Measurements from ENCODE around the gene ANKRD55.
A peak's percentile ranks its signal among the peaks of the same experiment; 100 is the strongest.
"Not testable (repeated sequence)": the region's sequence is repeated elsewhere in the genome, so short reads cannot be mapped to it uniquely, and the experiment has no call there.

The ANKRD55 gene

DNA sequence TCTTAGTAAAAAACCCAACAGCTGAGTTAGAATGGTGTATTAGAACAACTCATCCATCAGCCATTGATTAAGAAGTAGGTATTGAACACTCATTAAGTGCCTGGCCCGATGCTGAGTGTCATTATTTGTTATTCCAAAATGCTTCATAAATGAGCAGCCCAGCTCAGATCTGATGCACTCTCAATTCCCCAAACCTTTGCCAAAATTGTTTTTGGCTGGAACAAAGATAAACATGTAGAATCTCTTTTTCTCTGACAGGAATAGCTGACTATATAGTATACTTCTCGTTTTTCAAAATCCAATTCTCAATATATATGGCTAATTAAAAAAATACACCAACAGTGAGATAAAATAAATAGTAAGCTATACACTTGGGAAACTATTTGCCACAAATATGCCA, 20.0 kb upstream of the ANKRD55 start:
- no peak for DNase-seq (ENCODE audit: low read depth)

DNA sequence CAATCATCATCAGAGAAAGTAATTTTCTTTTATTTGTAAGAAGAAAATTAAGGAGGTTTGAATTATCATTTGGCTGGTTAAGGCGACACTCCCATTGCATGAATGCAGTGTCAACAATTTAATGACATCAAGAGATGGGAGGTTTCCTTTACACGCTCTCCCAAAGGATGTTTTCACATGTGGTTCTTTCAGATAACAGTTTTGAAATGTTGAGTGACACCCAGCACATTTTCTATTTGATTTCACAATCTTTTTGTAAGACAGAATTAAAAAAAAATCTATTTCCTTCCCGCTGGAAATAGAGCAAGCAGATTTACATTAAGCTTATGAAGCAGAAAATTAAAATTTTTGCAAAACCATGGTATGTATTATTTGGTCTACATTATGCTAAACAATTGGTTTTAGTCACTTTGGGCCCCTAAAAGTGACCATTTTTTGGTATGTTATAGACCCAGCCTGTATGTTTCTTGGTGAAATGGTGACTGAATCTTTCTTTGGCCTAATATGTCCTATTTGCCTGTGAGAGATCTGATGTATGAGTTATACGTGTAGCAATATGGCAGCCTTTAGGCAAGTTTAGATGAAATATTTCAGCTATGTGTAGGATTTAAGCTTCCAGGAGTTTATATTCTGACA, 18.9 kb upstream of the ANKRD55 start:
- DNase-seq (ENCODE audit: low read depth): no peak

DNA sequence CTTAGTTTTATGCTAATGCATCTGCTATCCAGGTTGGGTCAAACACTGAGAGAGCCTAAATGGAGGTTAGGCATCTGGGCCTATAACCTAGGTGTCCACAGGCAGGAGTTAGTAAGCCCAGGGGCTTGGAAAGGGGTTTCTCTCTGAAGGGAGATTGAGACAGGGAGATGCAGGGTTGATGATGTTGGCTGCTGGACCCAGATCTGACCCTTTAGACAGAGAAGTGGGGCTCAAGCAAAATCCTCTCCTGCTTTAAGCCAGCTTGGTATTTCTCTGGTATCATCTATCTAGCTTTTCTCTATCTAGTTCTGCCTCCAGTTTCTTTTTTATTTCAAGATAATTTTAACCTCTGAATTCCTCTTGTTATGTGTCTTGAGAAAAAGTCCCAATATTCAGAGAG, 18.3 kb upstream of the ANKRD55 start:
- no peak for DNase-seq (ENCODE audit: low read depth)

DNA sequence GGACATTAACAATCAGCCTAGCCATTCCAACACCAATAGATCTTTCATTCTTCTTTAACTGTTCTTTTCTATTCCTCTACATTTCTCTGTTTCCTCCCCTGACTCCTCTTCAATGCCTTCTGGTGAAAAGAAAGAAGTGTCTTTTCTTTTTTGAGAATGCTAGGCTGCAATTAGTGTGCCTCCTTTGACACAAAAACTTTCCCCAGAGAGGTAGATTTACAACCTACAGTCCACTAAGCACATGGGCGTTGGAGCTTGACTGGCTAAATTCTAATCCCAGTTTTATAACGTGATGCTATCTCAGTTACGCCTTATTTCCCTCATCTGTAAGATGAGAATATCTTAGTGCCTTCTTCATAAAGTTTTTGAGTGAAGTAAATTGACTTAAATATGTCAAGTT, 16.9 kb upstream of the ANKRD55 start:
- DNase-seq (ENCODE audit: low read depth): no peak

DNA sequence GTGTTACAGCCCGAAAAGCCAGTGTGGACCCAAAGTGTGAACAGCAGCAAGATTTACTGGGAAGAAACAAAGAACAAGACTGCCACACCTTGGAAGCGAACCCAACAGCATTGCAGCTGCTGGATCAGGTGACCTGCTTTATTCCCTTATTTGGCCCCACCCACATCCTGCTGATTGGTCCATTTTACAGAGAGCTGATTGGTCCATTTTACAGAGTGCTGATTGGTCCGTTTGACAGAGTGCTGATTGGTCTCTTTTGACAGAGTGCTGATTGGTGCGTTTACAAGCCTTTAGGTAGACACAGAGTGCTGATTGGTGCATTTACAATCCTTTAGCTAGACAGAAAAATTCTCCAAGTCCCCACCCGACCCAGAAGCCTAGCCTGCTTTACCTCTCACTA, 16.0 kb upstream of the ANKRD55 start:
- DNase-seq (ENCODE audit: low read depth): not testable (repeated sequence)

DNA sequence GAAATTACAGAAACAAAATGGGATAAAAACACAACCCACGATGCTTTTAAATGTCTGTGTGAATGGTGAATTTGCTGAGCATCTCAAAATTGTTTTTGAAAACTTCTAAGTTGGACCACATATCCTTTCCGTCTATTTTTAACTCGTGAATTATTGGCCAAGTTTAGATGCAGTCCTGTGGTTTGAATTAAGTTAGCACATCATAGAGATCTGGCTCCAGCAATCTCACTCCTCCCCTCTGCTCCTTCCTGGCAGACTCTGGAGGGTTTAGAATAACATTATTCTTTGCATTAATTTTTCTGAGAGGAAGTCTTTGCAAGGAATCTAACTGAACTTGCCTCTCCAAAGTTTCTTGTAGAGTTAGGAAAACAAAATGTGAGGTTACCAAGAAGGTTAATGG, 14.5 kb upstream of the ANKRD55 start:
- DNase-seq (ENCODE audit: low read depth): peak; percentile 79

DNA sequence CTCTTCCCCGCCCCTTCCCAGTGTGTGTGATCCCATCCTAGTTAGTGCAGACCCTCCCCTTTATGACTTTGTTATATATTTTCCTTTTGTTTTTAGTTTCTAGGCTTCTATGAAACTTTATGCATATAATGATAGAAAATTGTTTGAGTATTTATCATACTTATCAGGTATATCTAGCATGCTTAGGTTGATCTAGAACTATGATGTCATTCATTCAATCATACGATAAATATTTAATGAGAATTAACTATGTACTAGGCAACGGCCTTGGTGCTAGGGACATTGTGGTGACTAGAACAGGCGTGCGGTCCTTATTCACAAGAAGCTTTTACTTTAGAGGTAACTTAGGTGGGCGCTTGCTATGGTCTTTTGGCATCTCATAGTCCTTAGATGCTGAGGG, 13.6 kb upstream of the ANKRD55 start:
- DNase-seq (ENCODE audit: low read depth): no peak

DNA sequence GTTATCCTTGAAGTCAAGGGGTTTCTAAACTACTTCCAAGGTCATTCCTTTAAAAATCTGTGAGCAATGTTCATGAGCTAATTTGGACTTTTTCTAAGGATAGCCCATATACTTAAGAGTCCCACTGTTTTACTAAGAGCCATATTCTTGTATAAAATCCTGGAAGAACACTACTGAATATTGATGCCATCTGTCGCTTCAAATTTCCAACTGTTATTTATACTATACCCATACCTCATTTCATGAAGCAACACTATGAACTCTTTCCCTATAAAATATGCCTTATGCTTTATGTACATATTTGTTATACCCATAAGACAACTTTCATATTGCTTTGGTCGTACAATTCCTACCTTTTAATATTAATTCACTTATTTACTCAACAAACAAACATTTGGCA, 12.4 kb upstream of the ANKRD55 start:
- DNase-seq (ENCODE audit: low read depth): no peak

DNA sequence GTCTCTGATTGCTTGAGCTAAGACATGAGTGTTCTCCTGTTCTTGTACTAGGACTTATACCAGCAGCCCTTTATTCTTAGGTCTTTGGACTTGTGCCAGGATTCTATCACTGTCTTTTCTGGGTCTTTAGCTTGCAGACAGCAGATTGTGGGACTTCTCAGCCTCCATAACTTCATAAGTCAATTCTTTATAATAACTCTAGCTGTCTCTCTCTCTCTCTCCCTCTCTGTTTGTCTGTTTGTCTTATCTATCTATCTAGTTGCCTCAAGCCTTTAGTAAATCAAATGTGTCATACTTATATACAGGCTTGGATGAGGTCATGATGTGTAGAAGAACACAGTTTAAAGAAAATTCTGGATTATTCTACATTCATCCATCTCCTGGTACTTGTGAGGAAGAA, 11.5 kb upstream of the ANKRD55 start:
- DNase-seq (ENCODE audit: low read depth): no peak

DNA sequence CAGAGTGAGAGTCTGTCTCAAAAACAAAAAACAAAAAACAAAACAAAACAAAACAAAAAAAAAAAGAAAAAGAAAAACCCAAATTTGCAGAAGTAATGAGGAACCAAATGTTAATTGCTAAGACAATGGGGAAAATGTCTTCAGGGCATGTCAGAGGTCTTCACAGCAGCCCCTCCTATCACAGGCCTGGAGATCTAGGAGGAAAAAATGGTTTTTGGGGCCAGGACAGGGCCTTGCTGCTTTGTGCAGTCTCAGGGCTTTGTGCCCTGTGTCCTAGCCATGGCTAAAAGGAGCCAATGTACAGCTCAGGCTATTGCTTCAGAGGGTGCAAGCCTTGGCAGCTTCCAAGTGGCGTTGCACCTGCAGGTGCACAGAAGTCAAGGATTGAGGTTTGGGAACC, 9.1 kb upstream of the ANKRD55 start:
- DNase-seq (ENCODE audit: low read depth): not testable (repeated sequence)

DNA sequence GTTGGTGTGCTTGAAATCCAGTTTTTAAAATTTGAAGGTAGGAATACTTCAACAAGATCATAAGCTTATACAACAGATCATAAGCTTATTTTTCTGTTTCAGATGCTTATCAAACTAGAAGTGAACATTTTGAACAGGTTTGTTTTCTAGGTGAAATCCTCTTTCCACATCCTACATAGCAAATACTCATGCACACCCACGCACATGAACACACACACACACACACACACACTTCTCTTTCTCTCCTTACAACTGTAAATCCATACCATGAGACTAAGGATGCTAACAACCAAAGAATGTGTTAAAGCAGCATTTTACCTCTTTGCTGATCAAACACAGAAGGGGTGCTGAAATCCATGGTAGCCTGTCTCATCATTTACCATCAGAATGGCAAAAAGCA, 592 bp downstream of the ANKRD55 start:
- no peak for DNase-seq (ENCODE audit: low read depth)

DNA sequence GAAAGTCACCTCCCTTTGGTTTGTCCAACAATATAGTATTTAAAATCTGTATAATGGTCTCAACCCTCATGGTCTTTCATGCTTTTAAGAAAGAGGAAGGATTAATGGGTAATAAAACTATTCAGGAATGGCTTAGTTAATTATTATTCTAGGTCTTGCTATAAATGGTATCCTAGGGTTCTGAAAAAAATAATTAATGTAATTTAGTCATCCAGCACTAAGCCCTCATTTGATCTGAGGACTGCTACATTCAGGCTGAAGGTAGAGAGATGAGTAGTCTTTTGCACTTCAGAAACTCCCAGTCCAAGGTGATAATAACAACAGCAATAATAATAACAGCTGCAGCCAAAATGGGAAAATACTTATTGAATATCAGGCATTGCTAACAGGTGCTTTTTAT, 2.6 kb downstream of the ANKRD55 start:
- no peak for DNase-seq (ENCODE audit: low read depth)

DNA sequence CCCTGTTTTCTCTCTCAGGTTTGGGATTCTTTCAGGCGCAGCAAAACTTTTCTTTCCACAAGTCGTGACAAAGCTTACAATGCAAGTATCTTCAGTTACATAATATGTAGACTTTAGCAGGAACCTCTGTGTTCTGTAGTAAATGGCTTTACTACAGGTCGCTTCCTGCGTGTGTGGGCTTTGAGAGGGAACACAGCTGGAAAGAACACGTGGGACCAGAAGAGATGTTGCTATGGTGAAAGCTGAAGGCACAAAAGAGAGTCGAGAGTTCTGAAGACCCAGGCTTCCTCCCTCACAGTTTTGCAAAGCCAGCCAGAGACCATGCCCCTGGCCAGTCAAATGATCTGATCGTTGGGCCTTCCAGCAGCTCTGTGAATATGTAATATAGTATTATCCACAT, 4.0 kb downstream of the ANKRD55 start:
- no peak for DNase-seq (ENCODE audit: low read depth)

DNA sequence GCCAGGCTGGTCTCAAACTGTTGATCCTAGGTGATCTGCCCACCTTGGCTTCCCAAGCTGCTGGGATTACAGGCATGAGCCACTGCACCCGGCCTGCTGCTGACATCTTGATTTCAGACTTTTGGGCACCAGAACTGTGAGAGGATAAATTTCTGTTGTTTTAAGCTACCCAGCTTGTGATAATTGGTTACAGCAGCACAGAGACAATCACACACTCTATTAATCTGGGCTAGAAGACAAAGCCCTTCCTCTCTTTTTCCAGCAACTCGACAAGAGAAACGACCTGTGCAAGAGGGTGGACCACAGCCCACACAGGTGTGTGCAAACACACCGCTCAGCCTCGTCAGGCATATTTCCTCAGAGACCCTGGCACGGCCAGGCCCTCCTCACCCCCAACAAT, 4.5 kb downstream of the ANKRD55 start:
- DNase-seq (ENCODE audit: low read depth): no peak

DNA sequence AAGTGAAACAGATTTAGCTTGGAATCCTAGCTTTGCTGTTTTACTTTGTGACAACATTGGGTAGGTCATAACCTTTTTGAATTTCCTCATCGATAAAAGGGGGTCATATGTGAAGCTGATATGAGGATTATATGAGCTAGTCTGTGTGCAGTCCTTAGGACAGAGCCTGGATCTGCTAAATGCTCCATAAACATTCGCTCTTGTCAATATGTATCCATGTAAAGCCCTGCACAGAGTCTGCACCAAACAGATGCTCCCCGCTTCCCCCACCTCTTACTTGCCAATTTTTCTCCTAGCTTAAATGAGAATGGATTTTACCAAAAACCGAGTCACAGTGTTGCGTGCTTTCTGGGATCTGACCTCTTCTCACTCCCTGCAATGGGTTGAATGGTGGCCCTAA, 5.4 kb downstream of the ANKRD55 start:
- no peak for DNase-seq (ENCODE audit: low read depth)

DNA sequence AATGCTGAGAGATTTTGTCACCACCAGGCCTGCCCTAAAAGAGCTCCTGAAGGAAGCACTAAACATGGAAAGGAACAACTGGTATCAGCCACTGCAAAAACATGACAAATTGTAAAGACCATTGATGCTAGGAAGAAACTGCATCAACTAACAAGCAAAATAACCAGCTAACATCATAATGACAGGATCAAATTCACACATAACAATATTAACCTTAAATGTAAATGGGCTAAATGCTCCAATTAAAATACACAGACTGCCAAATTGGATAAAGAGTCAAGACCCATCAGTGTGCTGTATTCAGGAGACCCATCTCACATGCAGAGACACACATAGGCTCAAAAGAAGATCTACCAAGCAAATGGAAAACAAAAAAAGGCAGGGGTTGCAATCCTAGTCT, 9.8 kb downstream of the ANKRD55 start:
- not testable (repeated sequence) for DNase-seq (ENCODE audit: low read depth)

DNA sequence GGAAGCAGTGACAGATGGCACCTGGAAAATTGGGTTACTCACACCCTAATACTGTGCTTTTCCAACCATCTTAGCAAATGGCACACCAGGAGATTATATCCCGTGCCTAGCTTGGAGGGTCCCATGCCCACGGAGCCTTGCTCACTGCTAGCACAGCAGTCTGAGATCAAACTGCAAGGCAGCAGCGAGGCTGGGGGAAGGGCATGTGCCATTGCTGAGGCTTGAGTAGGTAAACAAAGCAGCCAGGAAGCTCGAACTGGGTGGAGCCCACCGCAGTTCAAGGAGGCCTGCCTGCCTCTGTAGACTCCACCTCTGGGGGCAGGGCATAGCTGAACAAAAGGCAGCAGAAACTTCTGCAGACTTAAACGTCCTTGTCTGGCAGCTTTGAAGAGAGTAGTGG, 11.5 kb downstream of the ANKRD55 start:
- not testable (repeated sequence) for DNase-seq (ENCODE audit: low read depth)

DNA sequence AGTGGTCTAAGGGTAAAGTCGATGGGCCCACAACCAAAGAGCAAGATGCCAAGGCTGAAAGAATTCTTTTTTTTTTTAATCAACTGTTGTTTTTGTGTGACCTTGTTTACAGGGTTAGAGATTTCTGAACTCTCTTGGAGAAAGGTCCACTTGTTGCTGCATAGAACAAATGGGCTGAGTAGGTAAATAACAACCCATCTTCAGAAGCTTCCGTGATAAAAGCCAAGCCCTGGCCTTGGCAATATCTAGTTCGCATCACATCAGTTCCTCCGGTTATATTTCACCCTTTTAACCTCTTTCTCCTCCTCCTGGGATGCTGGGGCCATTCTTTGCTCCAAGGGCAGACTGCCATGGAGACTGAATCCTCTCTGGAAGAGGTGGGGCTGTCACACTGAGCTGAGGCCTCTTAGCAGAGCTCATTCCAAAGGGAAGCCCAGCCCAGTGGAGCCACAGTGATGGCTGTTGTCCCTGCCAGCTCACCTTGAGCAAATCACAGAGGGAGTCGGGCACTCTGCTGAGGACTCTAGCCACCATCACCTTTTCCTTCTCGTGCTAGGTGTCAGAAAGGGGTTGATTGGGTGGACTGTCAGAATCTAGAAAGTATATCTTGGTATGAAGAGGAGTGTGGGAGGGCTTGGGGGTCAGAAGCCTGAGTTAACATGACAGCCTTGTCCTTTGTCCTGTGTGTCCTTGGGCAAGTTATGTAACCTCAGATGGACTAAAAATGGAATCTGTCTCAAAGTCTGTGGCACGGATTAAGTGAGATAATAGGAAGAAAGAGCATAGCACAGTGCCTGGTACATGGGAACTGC, 17.9 kb downstream of the ANKRD55 start:
- no peak for DNase-seq (ENCODE audit: low read depth)

DNA sequence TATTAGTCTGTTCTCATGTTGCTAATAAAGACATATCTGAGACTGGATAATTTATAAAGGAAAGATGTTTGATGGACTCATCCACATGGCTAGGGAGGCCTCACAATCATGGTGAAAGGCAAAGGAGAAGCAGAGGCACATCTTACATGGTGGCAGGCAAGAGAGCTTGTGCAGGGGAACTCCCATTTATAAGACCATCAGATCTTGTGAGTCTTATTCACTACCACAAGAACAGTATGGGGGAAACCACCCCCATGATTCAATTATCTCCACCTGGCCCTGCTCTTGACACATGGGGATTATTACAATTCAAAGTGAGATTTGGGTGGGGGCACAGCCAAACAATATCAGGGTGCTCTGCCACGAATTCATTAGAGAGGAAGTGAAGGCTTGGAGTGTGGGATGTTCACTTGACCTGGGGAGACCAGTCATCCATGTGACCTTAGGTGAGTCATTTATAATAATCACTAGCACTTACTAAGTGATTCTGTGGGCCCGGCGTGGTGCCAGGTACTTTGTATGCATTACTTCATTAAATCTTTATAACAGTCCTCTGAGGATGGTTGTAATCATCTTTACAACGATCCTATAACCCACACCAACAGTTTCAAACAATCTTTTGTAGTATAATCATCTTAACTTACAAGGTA, 19.1 kb downstream of the ANKRD55 start:
- not testable (repeated sequence) for DNase-seq (ENCODE audit: low read depth)

DNA sequence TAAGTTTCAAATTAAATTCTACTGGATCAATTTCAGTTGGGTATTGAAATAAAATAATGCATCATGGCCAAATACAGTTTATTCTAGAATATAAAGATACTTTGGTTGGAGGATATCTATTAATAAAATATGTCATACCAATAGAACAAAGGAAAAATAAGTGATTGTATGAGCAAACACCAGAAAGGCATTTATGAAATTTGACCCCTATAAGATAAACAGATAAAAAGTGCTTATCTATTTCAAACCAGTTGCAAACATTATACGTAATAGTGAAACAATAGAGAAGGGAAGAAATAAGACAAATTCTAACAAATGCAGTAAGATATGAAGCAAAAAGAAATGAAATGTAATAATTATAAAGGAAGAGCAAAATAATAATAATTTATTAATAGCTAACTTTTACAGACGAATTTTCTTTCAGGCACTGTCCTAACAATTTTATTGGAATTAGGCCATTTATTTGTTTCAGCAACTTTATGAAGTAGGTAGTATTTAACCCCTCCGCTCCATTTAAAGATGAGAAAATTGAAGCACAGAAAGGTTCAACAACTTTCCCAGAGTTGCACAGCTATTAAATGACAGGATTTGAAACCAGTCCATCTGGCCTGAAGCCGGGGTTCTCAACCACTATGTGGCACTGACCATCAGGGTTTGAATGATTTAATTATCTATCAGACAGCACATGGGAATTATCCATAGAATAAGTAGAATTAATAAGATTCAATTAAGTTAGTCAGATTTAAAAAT, 20.8 kb downstream of the ANKRD55 start:
- no peak for DNase-seq (ENCODE audit: low read depth)

DNA sequence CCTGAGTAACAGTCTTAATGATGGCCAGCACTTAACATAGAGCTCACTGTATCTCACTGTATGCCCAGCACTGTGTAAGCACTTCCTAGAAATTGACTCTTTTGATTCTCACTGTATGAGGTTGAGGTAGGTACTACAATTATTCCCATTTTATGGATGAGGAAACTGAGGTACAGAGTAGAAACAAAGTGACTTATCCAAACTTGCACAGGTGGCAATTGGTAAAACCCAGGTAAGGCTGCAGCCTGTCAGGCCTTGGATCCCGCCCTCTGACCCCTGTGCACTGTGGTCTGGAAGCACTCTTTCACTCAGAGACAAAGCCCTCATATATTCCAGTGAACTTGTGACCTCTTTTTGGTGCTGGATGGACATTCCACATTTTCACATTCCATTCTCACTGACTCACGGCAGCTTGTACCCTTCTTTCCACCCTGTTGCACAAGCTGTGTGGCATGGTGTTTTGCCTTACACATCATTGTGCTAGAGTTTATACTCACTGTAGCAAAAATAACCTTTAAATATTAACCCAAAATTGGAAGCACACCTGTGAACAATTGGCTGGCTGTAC, 21.7 kb downstream of the ANKRD55 start:
- DNase-seq (ENCODE audit: low read depth): peak; percentile 95

DNA sequence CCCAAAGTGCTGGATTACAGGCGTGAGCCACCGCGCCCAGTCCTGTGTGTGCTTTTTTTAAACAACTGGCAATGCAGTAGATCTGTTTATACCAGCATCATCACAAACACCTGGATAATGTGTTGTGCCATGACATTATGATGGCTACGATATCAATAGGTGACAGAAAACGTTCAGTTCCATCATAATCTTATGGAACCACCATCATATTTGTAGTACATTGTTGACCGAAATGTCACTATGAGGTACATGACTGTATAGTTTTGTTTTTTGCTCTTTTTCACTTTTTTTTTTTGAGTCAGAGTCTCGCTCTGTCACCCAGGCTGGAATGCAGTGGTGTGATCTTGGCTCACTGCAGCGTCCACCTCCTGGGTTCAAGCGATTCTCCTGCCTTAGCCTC, 24.4 kb downstream of the ANKRD55 start:
- no peak for DNase-seq (ENCODE audit: low read depth)

Data from fibroblast of the conjunctiva (primary cell).